GM12878 (cell line): Measurements from ENCODE around the gene ASTN1. TPM values are rescaled to one million over a fixed set of nuclear protein-coding genes. Genes with fewer than 3 reads are reported as not detected.

Experiments
- ATAC-seq: fragments of 200-7000 bp; cut with Tn5 transposase; 3 replicates; pipeline ENCODE4 v1.9.1; 2020; ENCODE audit warnings: mild to moderate bottlenecking, moderate library complexity
- BruUV-seq: library from RNA; stranded (reverse); fragments of 400-500 nt; replicated peaks from 2 replicates; lab custom pipeline; 2021; lab: Mats Ljungman, UMichigan
- CTCF ChIA-PET: fragments of 300-600 bp; sonication (Branson Sonifier 250); formaldehyde crosslinking; extraction: SDS; loops from one replicate; lab custom pipeline; 2021; ENCODE audit warnings: inconsistent platforms; lab: Yijun Ruan, JAX
- POLR2A ChIA-PET: fragments of 350-600 bp; formaldehyde crosslinking; extraction: SDS; loops from one replicate; lab custom pipeline; 2021; ENCODE audit warnings: inconsistent platforms; lab: Charles Lee
- RAD21 ChIA-PET: fragments of 300-600 bp; sonication (Branson Sonifier 250); formaldehyde crosslinking; loops from one replicate; lab custom pipeline; 2023; ENCODE audit warnings: antibody characterized with exemption; ENCODE audit not compliant: unreplicated experiment; lab: Charles Lee
- SMC1A ChIA-PET: fragments of 300-600 bp; sonication (Branson Sonifier 250); formaldehyde crosslinking; loops from one replicate; lab custom pipeline; 2023; ENCODE audit not compliant: unreplicated experiment, uncharacterized antibody; lab: Charles Lee
- DNase-seq: peaks from one replicate; pipeline ENCODE4 v3.0.0-alpha.2; 2011; ENCODE audit warnings: low read depth, low spot score
- FAIRE-seq: peaks from 3 replicates; lab custom pipeline; 2011; peaks lifted over from hg19 to GRCh38; lab: Jason Lieb, UNC
- H2AFZ ChIP-seq: 2 replicates; pipeline ENCODE4 v1.6.0; 2011; ENCODE audit warnings: low read depth, low read length, control low read depth; ENCODE audit not compliant: control insufficient read depth
- H3K27ac ChIP-seq: 2 replicates; pipeline ENCODE4 v1.5.1; 2011; ENCODE audit warnings: control low read depth; ENCODE audit not compliant: control insufficient read depth, insufficient read depth
- H3K27me3 ChIP-seq, 2 experiments: replicated peaks in 1 of 2; 2 replicates each; pipeline versions ENCODE4 v1.6.0 to v1.6.1; 2011; ENCODE audit warnings: low read length in 1 of 2; ENCODE audit not compliant: control insufficient read depth in 2 of 2, insufficient read depth in 2 of 2
- H3K36me3 ChIP-seq, 2 experiments: 2 replicates each; pipeline ENCODE4 v1.5.1; 2011; ENCODE audit warnings: low read length in 1 of 2; ENCODE audit not compliant: control insufficient read depth in 2 of 2, insufficient read depth in 2 of 2
- H3K4me1 ChIP-seq: 2 replicates; pipeline ENCODE4 v1.6.1; 2011; ENCODE audit warnings: mild to moderate bottlenecking, low read length, moderate library complexity, mixed read lengths; ENCODE audit not compliant: control insufficient read depth, insufficient read depth
- H3K4me2 ChIP-seq: 2 replicates; pipeline ENCODE4 v1.6.0; 2011; ENCODE audit warnings: control low read depth; ENCODE audit not compliant: control insufficient read depth, insufficient read depth
- H3K4me3 ChIP-seq: fragments of 200-600 bp; sonication (generic); 2 replicates; pipeline ENCODE4 v1.5.1; 2016
- H3K79me2 ChIP-seq: 2 replicates; pipeline ENCODE4 v1.6.0; 2011; ENCODE audit warnings: low read length; ENCODE audit not compliant: control insufficient read depth, insufficient read depth
- H3K9ac ChIP-seq: 2 replicates; pipeline ENCODE4 v1.8.0; 2011; ENCODE audit warnings: low read length, control low read depth, mixed read lengths; ENCODE audit not compliant: control insufficient read depth, insufficient read depth
- H3K9me3 ChIP-seq: replicated peaks from 3 replicates; pipeline ENCODE4 v1.5.1; 2011; ENCODE audit warnings: mild to moderate bottlenecking, low read length; ENCODE audit not compliant: control insufficient read depth, insufficient read depth
- H4K20me1 ChIP-seq: 2 replicates; pipeline ENCODE4 v1.6.0; 2011; ENCODE audit not compliant: control insufficient read depth, insufficient read depth
- ATF2 ChIP-seq: IDR thresholded peaks from 2 replicates; pipeline ENCODE4 v1.6.1; 2012; ENCODE audit warnings: low read length, inconsistent platforms
- CBX5 ChIP-seq: sonication (generic); IDR thresholded peaks from 2 replicates; pipeline ENCODE4 v1.6.1; 2016; ENCODE audit warnings: low read depth, moderate library complexity, mild to moderate bottlenecking, inconsistent platforms
- NR2C1 ChIP-seq: fragments of 450-650 bp; IDR thresholded peaks from 2 replicates; pipeline ENCODE4 v1.6.1; 2017; ENCODE audit warnings: antibody characterized with exemption, mild to moderate bottlenecking, moderate library complexity
- SKIL ChIP-seq: fragments of 450-650 bp; IDR thresholded peaks from 2 replicates; pipeline ENCODE4 v1.6.1; 2017; ENCODE audit warnings: mild to moderate bottlenecking, low read depth, inconsistent platforms; ENCODE audit not compliant: poor library complexity, severe bottlenecking
- TARDBP ChIP-seq: IDR thresholded peaks from 2 replicates; pipeline ENCODE4 v1.6.1; 2016; ENCODE audit warnings: borderline replicate concordance
- TCF3 ChIP-seq: IDR thresholded peaks from 2 replicates; pipeline ENCODE4 v1.6.1; 2012; ENCODE audit warnings: low read depth, mild to moderate bottlenecking, low read length, borderline replicate concordance; ENCODE audit not compliant: insufficient read depth
- ZNF217 ChIP-seq: fragments of 450-650 bp; IDR thresholded peaks from 2 replicates; pipeline ENCODE4 v1.6.1; 2017; ENCODE audit warnings: antibody characterized with exemption, mild to moderate bottlenecking
- WGBS: methylation state at CpG from one replicate; pipeline ENCODE4 v1.1.6; 2016; ENCODE audit warnings: low lambda C conversion rate; ENCODE audit not compliant: insufficient replicate concordance, insufficient coverage; ENCODE audit errors: missing lambda C conversion rate; 5-methylcytosine and 5-hydroxymethylcytosine counted together
- in situ Hi-C: fragments of 300-500 bp; cut with MboI; formaldehyde crosslinking; loops from 9 replicates; pipeline ENCODE4 v1.14.3; 2018; ENCODE audit warnings: mixed read lengths
- intact Hi-C: fragments of 100-400 bp; cut with micrococcal nuclease; formaldehyde crosslinking; loops from one replicate; pipeline ENCODE4 v1.14.2; 2022; ENCODE audit not compliant: unreplicated experiment
- polyA plus RNA-seq, 11 experiments: library from polyadenylated mRNA; depleted of rRNA in 4 of 11; unstranded in 6 of 11; stranded (reverse) in 5 of 11; fragments of >200 nt; fragmentation: Nextera tagmentation in 4 of 11; fragmentation: Illumina TruSeq in 1 of 11; extraction: Ambion mirVana in 4 of 11; extraction: Trizol in 1 of 11; gene quantifications; 1 replicate in 1 of 11; 2 replicates in 10 of 11; pipeline versions ENCODE4 v1.2.1 to v1.2.3, GENCODE V29; 2011 to 2016; ENCODE audit warnings: inconsistent platforms in 2 of 11, missing spikeins in 2 of 11, low read depth in 1 of 11
- total RNA-seq, 4 experiments: library from RNA; depleted of rRNA in 3 of 4; stranded (reverse); fragments of >200 nt in 3 of 4; fragmentation: Illumina TruSeq in 1 of 4; extraction: Trizol in 1 of 4; gene quantifications; 2 replicates each; pipeline versions ENCODE4 v1.2.1 to v1.2.3, GENCODE V29; 2013 to 2021

ASTN1 gene
- total and polyA plus RNA-seq, 10 of the 15 experiments (the other 5 are each of a cell fraction or from before 2014, with no cell fraction given) = 0.04 TPM; not detected in 9

- no peak for FAIRE-seq
- CTCF ChIA-PET = no interaction called here
- Histone ChIP-seq H3K4me2 (no peak overlapping the region), H2AFZ (no peak overlapping the region), H3K9me3 (no peaks in the 10 kb centered on the region), H3K4me1 (no peaks in the 10 kb centered on the region), H3K36me3 (no peaks in the 10 kb centered on the region), H3K27me3 (peaks cover 0 to 3% of the 10 kb centered on the region in 2 experiments; a peak in 2 of 4 replicates), H3K27ac (no peak overlapping the region), H3K79me2 (no peaks in the 10 kb centered on the region), H4K20me1 (no peaks in the 10 kb centered on the region; the same call in 1 of the 2 replicates), H3K9ac (no peak overlapping the region), H3K4me3 (no peak overlapping the region)
- 15% methylated on average over 7 of the region's 7 CpGs for WGBS
- RAD21 ChIA-PET = interaction anchor here (0.6 kb wide), 1 partner anchor 1285 kb away, joined by 4 read pairs; no protein-coding TSS in a partner anchor
- no peak for DNase-seq
- POLR2A ChIA-PET = interaction anchor here (0.5 to 0.6 kb wide), 2 partner anchors 38 to 152 kb away, joined by 3 to 4 read pairs; no protein-coding TSS in a partner anchor
- SMC1A ChIA-PET = no interaction called here
- intact Hi-C loops (no loop called here), in situ Hi-C loops (no loop called here)
- ATAC-seq = no peak
- TF ChIP-seq TCF3 (no peak), TARDBP (no peak), ATF2 (no peak), CBX5 (no peak), SKIL (no peak), NR2C1 (no peak), ZNF217 (no peak)
- BruUV-seq = no TSS peak
These were observed 258.9 kb downstream of the ASTN1 start for GRCh38 chr1:176905648-176906047.
